NOMO-1 treated with dmso at 0.1 percent for 144 hours (cell line): Measurements from ENCODE around the gene ADCY7.
"Not testable (repeated sequence)": the region's sequence is repeated elsewhere in the genome, so short reads cannot be mapped to it uniquely, and the experiment has no call there.

Experiments
- DNase-seq: peaks from one replicate; lab custom pipeline; 2025; ENCODE audit not compliant: unreplicated experiment; lab: John Stamatoyannopoulos, UW

ADCY7 gene

GRCh38 chr16:50266337-50267091 is at the start of gene ADCY7:
TSS of gene ADCY7 (plus strand) at chr16:50266551. CDS start at chr16:50288180, 21,629 bp downstream.
- peak; percentile 77 for DNase-seq

GRCh38 chr16:50219402-50219975 is 46.9 kb upstream of the ADCY7 start:
- no peak for DNase-seq

GRCh38 chr16:50224286-50224685 is 42.1 kb upstream of the ADCY7 start:
- no peak for DNase-seq

GRCh38 chr16:50227120-50227519 is 39.2 kb upstream of the ADCY7 start:
- DNase-seq: no peak

GRCh38 chr16:50227665-50228064 is 38.7 kb upstream of the ADCY7 start:
- no peak for DNase-seq

- no peak for DNase-seq
These were observed 37.9 kb upstream of the ADCY7 start for GRCh38 chr16:50228364-50228868.

- DNase-seq: no peak
These were observed 37.1 kb upstream of the ADCY7 start for GRCh38 chr16:50229149-50229726.

GRCh38 chr16:50234771-50235556 is 31.4 kb upstream of the ADCY7 start:
- DNase-seq: no peak

GRCh38 chr16:50235581-50235980 is 30.8 kb upstream of the ADCY7 start:
- DNase-seq: no peak

GRCh38 chr16:50238314-50238713 is 28.0 kb upstream of the ADCY7 start:
- no peak for DNase-seq

- DNase-seq: no peak
These were observed 27.5 kb upstream of the ADCY7 start for GRCh38 chr16:50238868-50239301.

GRCh38 chr16:50243024-50243423 is 23.3 kb upstream of the ADCY7 start:
- DNase-seq: not testable (repeated sequence)

- DNase-seq: no peak
These were observed 22.2 kb upstream of the ADCY7 start for GRCh38 chr16:50244140-50244503.

- DNase-seq: no peak
These were observed 21.6 kb upstream of the ADCY7 start for GRCh38 chr16:50244504-50245416.

- DNase-seq: no peak
These were observed 20.7 kb upstream of the ADCY7 start for GRCh38 chr16:50245417-50246298.

- no peak for DNase-seq
These were observed 19.8 kb upstream of the ADCY7 start for GRCh38 chr16:50246299-50247122.

- no peak for DNase-seq
These were observed 19.0 kb upstream of the ADCY7 start for GRCh38 chr16:50247123-50247905.
